ENCODE data around the gene ITGA8. TPM values are rescaled to one million over a fixed set of nuclear protein-coding genes. Genes with fewer than 3 reads are reported as not detected.

The ITGA8 gene
- total RNA-seq (2022; extraction: Qiagen RNA extraction; ENCODE audit: low read depth): not detected in 5 replicates

GRCh38 chr10:15719899-15720634 is at the start of gene ITGA8:
Gene ITGA8 (minus strand): TSS chr10:15719922. CDS start chr10:15719771, 151 bp downstream.

Other genes with a start within 250 kb of the ITGA8 start
- 11.6 to 15.6 TPM (median 12.6 TPM) in 5 replicates for gene MINDY3, start 140.6 kb upstream of the ITGA8 start, total RNA-seq (2022; extraction: Qiagen RNA extraction; ENCODE audit: low read depth)

Data from A549 treated with CpdA at 1 μM for 4 hours (cell line).